Measurements from ENCODE around the gene TMCO4. TPM values are rescaled to one million over a fixed set of nuclear protein-coding genes. Genes with fewer than 3 reads are reported as not detected.

The TMCO4 gene
- total and polyA plus RNA-seq, 2 donors (not counting 1 experiment from before 2014, with no cell fraction given): 12.5 to 24.3 TPM

- Histone ChIP-seq H3K9me3 (ENCODE audit: control insufficient read depth, insufficient read depth, low read depth, low read length) (no peaks in the 10 kb centered on the region), H4K20me1 (ENCODE audit: control insufficient read depth, extremely low read depth, insufficient read depth, low read length) (no peaks in the 10 kb centered on the region), H3K9ac (ENCODE audit: insufficient read depth, low read length) (no peak overlapping the region), H3K79me2 (ENCODE audit: control insufficient read depth, insufficient read depth, low read length) (no peaks in the 10 kb centered on the region), H2AFZ (ENCODE audit: low read length) (no peak overlapping the region), H3K4me2 (ENCODE audit: extremely low read depth, insufficient read depth, low read length) (no peak overlapping the region), H3K36me3 (ENCODE audit: control insufficient read depth, insufficient read depth, low read length) (no peaks in the 10 kb centered on the region), H3K4me3 (replicated peaks in 1 of 4; ENCODE audit: control extremely low read depth in 1 of 4, insufficient read depth in 1 of 4, low read depth in 3 of 4, low read length in 4 of 4) (no peak overlapping the region), H3K27me3 (ENCODE audit: control insufficient read depth, insufficient read depth, low read length) (no peaks in the 10 kb centered on the region), H3K4me1 (ENCODE audit: control insufficient read depth, extremely low read depth, insufficient read depth, low read length) (no peaks in the 10 kb centered on the region), H3K27ac (ENCODE audit: insufficient read depth, low read length) (no peak overlapping the region)
- DNase-seq (ENCODE audit: low read depth in 2 of 2): no peak
- TF ChIP-seq CTCF (conservative IDR thresholded peaks at IDR 0.05 in 1 of 2, IDR thresholded peaks at IDR 0.05 in 1 of 2; ENCODE audit: low read depth in 1 of 2, low read length in 2 of 2) (no peak), EZH2 (IDR thresholded peaks at IDR 0.05; ENCODE audit: low read length, missing control alignments) (no peak)
These were observed 99.5 kb downstream of the TMCO4 start for GRCh38 chr1:19700079-19700777.

GRCh38 chr1:19698181-19698580, 101.5 kb downstream of the TMCO4 start:
- no peaks in the 10 kb centered on the region for H4K20me1 ChIP-seq (ENCODE audit: control insufficient read depth, extremely low read depth, insufficient read depth, low read length)
- H3K4me3 ChIP-seq (replicated peaks in 1 of 4; ENCODE audit: control extremely low read depth in 1 of 4, insufficient read depth in 1 of 4, low read depth in 3 of 4, low read length in 4 of 4): no peak overlapping the region
- H3K27ac ChIP-seq (ENCODE audit: insufficient read depth, low read length): no peak overlapping the region
- H3K27me3 ChIP-seq (ENCODE audit: control insufficient read depth, insufficient read depth, low read length): no peaks in the 10 kb centered on the region
- H3K9ac ChIP-seq (ENCODE audit: insufficient read depth, low read length): no peak overlapping the region
- no peaks in the 10 kb centered on the region for H3K36me3 ChIP-seq (ENCODE audit: control insufficient read depth, insufficient read depth, low read length)
- H3K4me1 ChIP-seq (ENCODE audit: control insufficient read depth, extremely low read depth, insufficient read depth, low read length): no peaks in the 10 kb centered on the region
- no peaks in the 10 kb centered on the region for H3K9me3 ChIP-seq (ENCODE audit: control insufficient read depth, insufficient read depth, low read depth, low read length)
- no peaks in the 10 kb centered on the region for H3K79me2 ChIP-seq (ENCODE audit: control insufficient read depth, insufficient read depth, low read length)
- no peak for DNase-seq (ENCODE audit: low read depth in 2 of 2)
- no peak for TF ChIP-seq EZH2 (IDR thresholded peaks at IDR 0.05; ENCODE audit: low read length, missing control alignments)
- TF ChIP-seq CTCF (conservative IDR thresholded peaks at IDR 0.05 in 1 of 2, IDR thresholded peaks at IDR 0.05 in 1 of 2; ENCODE audit: low read depth in 1 of 2, low read length in 2 of 2): no peak
- no peak overlapping the region for H2AFZ ChIP-seq (ENCODE audit: low read length)
- no peak overlapping the region for H3K4me2 ChIP-seq (ENCODE audit: extremely low read depth, insufficient read depth, low read length)

GRCh38 chr1:19696820-19697219, 102.9 kb downstream of the TMCO4 start:
- H3K9me3 ChIP-seq (ENCODE audit: control insufficient read depth, insufficient read depth, low read depth, low read length): no peaks in the 10 kb centered on the region
- no peak overlapping the region for H3K27ac ChIP-seq (ENCODE audit: insufficient read depth, low read length)
- no peaks in the 10 kb centered on the region for H3K4me1 ChIP-seq (ENCODE audit: control insufficient read depth, extremely low read depth, insufficient read depth, low read length)
- DNase-seq (ENCODE audit: low read depth in 2 of 2): no peak
- H3K79me2 ChIP-seq (ENCODE audit: control insufficient read depth, insufficient read depth, low read length): no peaks in the 10 kb centered on the region
- no peak overlapping the region for H2AFZ ChIP-seq (ENCODE audit: low read length)
- H3K4me2 ChIP-seq (ENCODE audit: extremely low read depth, insufficient read depth, low read length): no peak overlapping the region
- H3K4me3 ChIP-seq (replicated peaks in 1 of 4; ENCODE audit: control extremely low read depth in 1 of 4, insufficient read depth in 1 of 4, low read depth in 3 of 4, low read length in 4 of 4): no peak overlapping the region
- H3K36me3 ChIP-seq (ENCODE audit: control insufficient read depth, insufficient read depth, low read length): no peaks in the 10 kb centered on the region
- H4K20me1 ChIP-seq (ENCODE audit: control insufficient read depth, extremely low read depth, insufficient read depth, low read length): no peaks in the 10 kb centered on the region
- no peaks in the 10 kb centered on the region for H3K27me3 ChIP-seq (ENCODE audit: control insufficient read depth, insufficient read depth, low read length)
- no peak overlapping the region for H3K9ac ChIP-seq (ENCODE audit: insufficient read depth, low read length)
- TF ChIP-seq CTCF (conservative IDR thresholded peaks at IDR 0.05 in 1 of 2, IDR thresholded peaks at IDR 0.05 in 1 of 2; ENCODE audit: low read depth in 1 of 2, low read length in 2 of 2) (no peak), EZH2 (IDR thresholded peaks at IDR 0.05; ENCODE audit: low read length, missing control alignments) (no peak)

Data from fibroblast of lung (primary cell).